Measurements from ENCODE around the gene KLHL4. TPM values are rescaled to one million over a fixed set of nuclear protein-coding genes. Genes with fewer than 3 reads are reported as not detected.

KLHL4 gene
- total RNA-seq, 1 experiment from 2014 or later, result not detected

DNA sequence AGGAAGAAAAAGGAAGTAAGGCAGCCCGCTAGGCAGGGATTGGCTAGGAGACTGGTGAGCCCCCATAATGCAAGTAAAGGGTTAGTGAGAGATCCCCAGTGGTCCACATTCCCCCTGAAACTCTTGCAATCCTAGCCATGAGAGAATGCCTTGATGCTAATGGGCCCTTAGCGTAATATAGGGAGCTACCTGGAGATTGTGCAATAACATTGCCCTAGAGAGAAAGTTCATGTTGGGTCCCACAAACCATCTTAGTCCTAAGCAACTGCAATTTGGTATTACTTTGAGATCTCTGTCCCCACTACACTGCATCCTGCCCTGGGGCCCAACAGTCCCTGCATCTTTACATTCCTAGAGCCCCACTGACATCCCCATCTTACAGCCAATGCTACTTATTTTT lies 188.5 kb downstream of the KLHL4 start:
- ChIA-PET POLR2A (no interaction called here), CTCF (no interaction called here)
- TF ChIP-seq, protein P1, sequence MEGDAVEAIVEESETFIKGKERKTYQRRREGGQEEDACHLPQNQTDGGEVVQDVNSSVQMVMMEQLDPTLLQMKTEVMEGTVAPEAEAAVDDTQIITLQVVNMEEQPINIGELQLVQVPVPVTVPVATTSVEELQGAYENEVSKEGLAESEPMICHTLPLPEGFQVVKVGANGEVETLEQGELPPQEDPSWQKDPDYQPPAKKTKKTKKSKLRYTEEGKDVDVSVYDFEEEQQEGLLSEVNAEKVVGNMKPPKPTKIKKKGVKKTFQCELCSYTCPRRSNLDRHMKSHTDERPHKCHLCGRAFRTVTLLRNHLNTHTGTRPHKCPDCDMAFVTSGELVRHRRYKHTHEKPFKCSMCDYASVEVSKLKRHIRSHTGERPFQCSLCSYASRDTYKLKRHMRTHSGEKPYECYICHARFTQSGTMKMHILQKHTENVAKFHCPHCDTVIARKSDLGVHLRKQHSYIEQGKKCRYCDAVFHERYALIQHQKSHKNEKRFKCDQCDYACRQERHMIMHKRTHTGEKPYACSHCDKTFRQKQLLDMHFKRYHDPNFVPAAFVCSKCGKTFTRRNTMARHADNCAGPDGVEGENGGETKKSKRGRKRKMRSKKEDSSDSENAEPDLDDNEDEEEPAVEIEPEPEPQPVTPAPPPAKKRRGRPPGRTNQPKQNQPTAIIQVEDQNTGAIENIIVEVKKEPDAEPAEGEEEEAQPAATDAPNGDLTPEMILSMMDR (IDR thresholded peaks at IDR 0.05; ENCODE audit: insufficient read depth in 1 of 2, low read depth in 1 of 2, low read length in 1 of 2, severe bottlenecking in 1 of 2, unreplicated experiment in 1 of 2), result no peak
- Histone ChIP-seq H3K4me3 (ENCODE audit: low read depth, low read length) (no peak overlapping the region), H3K4me1 (no peaks in the 10 kb centered on the region), H3K9me3 (no peaks in the 10 kb centered on the region), H3K27me3 (replicated peaks; ENCODE audit: control insufficient read depth, insufficient read depth, low read length) (no peaks in the 10 kb centered on the region), H3K36me3 (ENCODE audit: control insufficient read depth, insufficient read depth, low read length) (no peaks in the 10 kb centered on the region)
- Mint-ChIP-seq H3K9me3 (ENCODE audit: unreplicated experiment) (no peaks in the 10 kb centered on the region), H3K36me3 (ENCODE audit: insufficient read depth, unreplicated experiment) (no peaks in the 10 kb centered on the region), H3K4me3 (ENCODE audit: unreplicated experiment) (no peak overlapping the region), H3K27me3 (ENCODE audit: insufficient read depth, unreplicated experiment) (no peaks in the 10 kb centered on the region), H3K27ac (ENCODE audit: unreplicated experiment) (no peak overlapping the region), H3K4me1 (ENCODE audit: low read depth, unreplicated experiment) (no peaks in the 10 kb centered on the region)
- no peak for DNase-seq
- intact Hi-C loops (cut with micrococcal nuclease; ENCODE audit: unreplicated experiment), result no loop called here
- no TSS peak for BruUV-seq (replicated peaks)

DNA sequence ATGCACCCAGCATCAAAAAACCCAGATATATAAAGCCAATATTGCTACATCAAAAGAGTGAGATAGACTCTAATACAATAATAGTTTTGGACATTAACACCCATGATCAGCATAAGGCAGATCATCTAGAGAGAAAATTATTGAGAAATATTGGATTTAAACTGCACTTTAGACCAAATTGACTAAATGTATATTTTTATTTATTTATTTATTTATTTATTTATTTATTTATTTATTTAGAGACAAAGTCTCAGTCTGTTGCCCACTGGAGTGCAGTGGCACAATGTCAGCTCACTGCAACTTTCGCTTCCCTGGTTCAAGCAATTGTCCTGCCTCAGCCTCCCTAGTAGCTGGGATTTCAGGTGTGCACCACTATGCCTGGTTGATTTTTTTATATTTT lies 193.0 kb downstream of the KLHL4 start:
- H3K4me3 ChIP-seq (ENCODE audit: low read depth, low read length), result no peak overlapping the region
- no peak overlapping the region for H3K4me3 Mint-ChIP-seq (ENCODE audit: unreplicated experiment)
- no peaks in the 10 kb centered on the region for H3K9me3 ChIP-seq
- no peak for DNase-seq
- CTCF ChIA-PET, result no interaction called here
- no peaks in the 10 kb centered on the region for H3K4me1 ChIP-seq
- H3K27me3 ChIP-seq (replicated peaks; ENCODE audit: control insufficient read depth, insufficient read depth, low read length), result no peaks in the 10 kb centered on the region
- H3K27me3 Mint-ChIP-seq (ENCODE audit: insufficient read depth, unreplicated experiment), result no peaks in the 10 kb centered on the region
- H3K36me3 Mint-ChIP-seq (ENCODE audit: insufficient read depth, unreplicated experiment), result no peaks in the 10 kb centered on the region
- POLR2A ChIA-PET, result no interaction called here
- H3K4me1 Mint-ChIP-seq (ENCODE audit: low read depth, unreplicated experiment), result no peaks in the 10 kb centered on the region
- TF ChIP-seq, protein P1 (IDR thresholded peaks at IDR 0.05; ENCODE audit: insufficient read depth in 1 of 2, low read depth in 1 of 2, low read length in 1 of 2, severe bottlenecking in 1 of 2, unreplicated experiment in 1 of 2), result no peak
- H3K9me3 Mint-ChIP-seq (ENCODE audit: unreplicated experiment), result no peaks in the 10 kb centered on the region
- no TSS peak for BruUV-seq (replicated peaks)
- H3K36me3 ChIP-seq (ENCODE audit: control insufficient read depth, insufficient read depth, low read length), result no peaks in the 10 kb centered on the region
- H3K27ac Mint-ChIP-seq (ENCODE audit: unreplicated experiment), result no peak overlapping the region
- intact Hi-C loops (cut with micrococcal nuclease; ENCODE audit: unreplicated experiment), result no loop called here
